C4-2B (cell line): ENCODE data around the gene LRRC3C.

Source experiments
- H3K27ac ChIP-seq: fragments of 450-650 bp; 2 replicates; pipeline ENCODE4 v1.5.1; 2017
- CTCF ChIP-seq: fragments of 450-650 bp; conservative IDR thresholded peaks from 2 replicates; pipeline ENCODE4 v1.5.1; 2017; ENCODE audit warnings: mild to moderate bottlenecking
- ZFX ChIP-seq: fragments of 450-650 bp; IDR thresholded peaks from 2 replicates; pipeline ENCODE4 v1.6.1; 2017

The LRRC3C gene

GRCh38 chr17:39933912-39934311 is 6.4 kb downstream of the LRRC3C start:
- no peak for TF ChIP-seq ZFX
- no peak for TF ChIP-seq CTCF
- H3K27ac ChIP-seq: no peak overlapping the region

- no peak overlapping the region for H3K27ac ChIP-seq
- no peak for TF ChIP-seq ZFX
- no peak for TF ChIP-seq CTCF
These were observed 6.8 kb downstream of the LRRC3C start for GRCh38 chr17:39934324-39934723.

- TF ChIP-seq CTCF: no peak
- TF ChIP-seq ZFX: no peak
- H3K27ac ChIP-seq: no peak overlapping the region
These were observed 8.4 kb downstream of the LRRC3C start for GRCh38 chr17:39935909-39936308.

- TF ChIP-seq CTCF (no peak), ZFX (no peak)
These were observed 9.9 kb downstream of the LRRC3C start for GRCh38 chr17:39937447-39937846.

GRCh38 chr17:39938140-39938869 is 10.8 kb downstream of the LRRC3C start:
- TF ChIP-seq ZFX (no peak), CTCF (no peak)
- H3K27ac ChIP-seq: no peak overlapping the region

More at GRCh38 chr17:39937447-39937846, 9.9 kb downstream of the LRRC3C start:
- H3K27ac ChIP-seq: no peak overlapping the region

GRCh38 chr17:39939106-39939505 is 11.6 kb downstream of the LRRC3C start:
- TF ChIP-seq ZFX (no peak), CTCF (no peak)
- H3K27ac ChIP-seq: no peak overlapping the region

- TF ChIP-seq CTCF (no peak), ZFX (no peak)
- H3K27ac ChIP-seq: no peak overlapping the region
These were observed 12.3 kb downstream of the LRRC3C start for GRCh38 chr17:39939588-39940419.
